IMR-90 (cell line): Measurements from ENCODE around the gene UGGT2. TPM values are rescaled to one million over a fixed set of nuclear protein-coding genes. Genes with fewer than 3 reads are reported as not detected.

Experiments used
- ATAC-seq: fragments of 200-7000 bp; cut with Tn5 transposase; 2 replicates; pipeline ENCODE4 v1.9.1; 2020; ENCODE audit warnings: low read depth, mild to moderate bottlenecking, moderate library complexity
- BruUV-seq: library from RNA; stranded (reverse); fragments of 400-500 nt; replicated peaks from 2 replicates; lab custom pipeline; 2021; lab: Mats Ljungman, UMichigan
- CTCF ChIA-PET: fragments of 300-600 bp; formaldehyde crosslinking; extraction: SDS; loops from one replicate; lab custom pipeline; 2021; ENCODE audit warnings: antibody characterized with exemption; lab: Yijun Ruan, JAX
- POLR2A ChIA-PET: fragments of 300-600 bp; sonication (Branson Sonifier 250); formaldehyde crosslinking; loops from one replicate; lab custom pipeline; 2022; ENCODE audit warnings: antibody characterized with exemption; ENCODE audit not compliant: unreplicated experiment; lab: Charles Lee
- DNase-seq: peaks from one replicate; pipeline ENCODE4 v3.0.0; 2013
- H2AFZ ChIP-seq: replicated peaks from 2 replicates; pipeline ENCODE3; 2013; ENCODE audit warnings: low read length, mild to moderate bottlenecking; ENCODE audit not compliant: poor library complexity
- H2AK5ac ChIP-seq: 2 replicates; pipeline ENCODE4 v1.6.1; 2013; ENCODE audit warnings: low read depth, low read length, inconsistent platforms
- H2AK9ac ChIP-seq: replicated peaks from 2 replicates; pipeline ENCODE3; 2013; ENCODE audit warnings: mild to moderate bottlenecking, low read depth, low read length, moderate library complexity; ENCODE audit not compliant: poor library complexity
- H2BK120ac ChIP-seq: 2 replicates; pipeline ENCODE4 v1.6.1; 2013; ENCODE audit warnings: low read depth, low read length, inconsistent platforms
- H2BK15ac ChIP-seq: 3 replicates; pipeline ENCODE4 v1.6.1; 2013; ENCODE audit warnings: low read depth, low read length, inconsistent platforms
- H2BK20ac ChIP-seq: 2 replicates; pipeline ENCODE4 v1.6.1; 2013; ENCODE audit warnings: low read depth, mild to moderate bottlenecking, inconsistent platforms, low read length, moderate library complexity
- H2BK5ac ChIP-seq: 2 replicates; pipeline ENCODE4 v1.6.1; 2013; ENCODE audit warnings: mild to moderate bottlenecking, low read depth, low read length, inconsistent platforms; ENCODE audit not compliant: poor library complexity, severe bottlenecking
- H3K14ac ChIP-seq: replicated peaks from 2 replicates; pipeline ENCODE4 v1.6.1; 2013; ENCODE audit warnings: low read depth, low read length, inconsistent platforms
- H3K18ac ChIP-seq: 2 replicates; pipeline ENCODE4 v1.6.1; 2013; ENCODE audit warnings: low read depth, low read length, control low read depth
- H3K23ac ChIP-seq: 2 replicates; pipeline ENCODE4 v1.6.1; 2013; ENCODE audit warnings: low read depth, low read length, inconsistent platforms
- H3K27ac ChIP-seq: 2 replicates; pipeline ENCODE4 v1.5.1; 2013; ENCODE audit warnings: mild to moderate bottlenecking, control low read depth, low read length; ENCODE audit not compliant: insufficient read depth
- H3K27me3 ChIP-seq: 2 replicates; pipeline ENCODE4 v1.6.1; 2013; ENCODE audit warnings: low read length; ENCODE audit not compliant: control insufficient read depth, insufficient read depth
- H3K36me3 ChIP-seq: 2 replicates; pipeline ENCODE4 v1.6.1; 2013; ENCODE audit warnings: low read length, mixed read lengths; ENCODE audit not compliant: control insufficient read depth, insufficient read depth
- H3K4ac ChIP-seq: 2 replicates; pipeline ENCODE4 v1.6.1; 2013; ENCODE audit warnings: low read depth, low read length, inconsistent platforms
- H3K4me1 ChIP-seq: 2 replicates; pipeline ENCODE4 v1.6.1; 2013; ENCODE audit warnings: low read length, mixed read lengths; ENCODE audit not compliant: control insufficient read depth, insufficient read depth
- H3K4me2 ChIP-seq: 2 replicates; pipeline ENCODE4 v1.6.1; 2013; ENCODE audit warnings: low read depth, mild to moderate bottlenecking, control low read depth, low read length, moderate library complexity
- H3K4me3 ChIP-seq: 2 replicates; pipeline ENCODE4 v1.5.1; 2013; ENCODE audit warnings: low read depth, mild to moderate bottlenecking, control low read depth, low read length, moderate library complexity; ENCODE audit not compliant: insufficient read depth
- H3K56ac ChIP-seq: 2 replicates; pipeline ENCODE4 v1.6.1; 2013; ENCODE audit warnings: low read length, inconsistent platforms; ENCODE audit not compliant: insufficient read depth; ENCODE audit errors: extremely low read depth
- H3K79me1 ChIP-seq, 2 experiments: 2 replicates each; pipeline ENCODE4 v1.6.1; 2013; ENCODE audit warnings: low read length in 2 of 2, inconsistent platforms in 1 of 2, low read depth in 1 of 2
- H3K9ac ChIP-seq: 2 replicates; pipeline ENCODE4 v1.6.1; 2013; ENCODE audit warnings: low read depth, low read length, control low read depth
- H3K9me1 ChIP-seq: 2 replicates; pipeline ENCODE4 v1.6.1; 2013; ENCODE audit warnings: low read length, inconsistent platforms; ENCODE audit not compliant: insufficient read depth
- H3K9me3 ChIP-seq: 2 replicates; pipeline ENCODE4 v1.6.1; 2013; ENCODE audit warnings: low read length; ENCODE audit not compliant: control insufficient read depth, insufficient read depth
- H4K20me1 ChIP-seq: 2 replicates; pipeline ENCODE4 v1.6.1; 2013; ENCODE audit warnings: low read length, inconsistent platforms; ENCODE audit not compliant: insufficient read depth
- H4K5ac ChIP-seq: 2 replicates; pipeline ENCODE4 v1.6.1; 2013; ENCODE audit warnings: mild to moderate bottlenecking, low read depth, low read length, control low read depth
- H4K8ac ChIP-seq, 2 experiments: 2 replicates each; pipeline ENCODE4 v1.6.1; 2013; ENCODE audit warnings: low read depth in 2 of 2, low read length in 2 of 2, control low read depth in 1 of 2, inconsistent platforms in 1 of 2
- H4K91ac ChIP-seq: 2 replicates; pipeline ENCODE4 v1.6.1; 2013; ENCODE audit warnings: low read depth, low read length, inconsistent platforms; ENCODE audit not compliant: insufficient read depth
- BHLHE40 ChIP-seq: fragments of 150-350 bp; IDR thresholded peaks from 2 replicates; pipeline ENCODE4 v1.6.1; 2016; ENCODE audit warnings: mild to moderate bottlenecking, low read depth, low read length
- CEBPB ChIP-seq: IDR thresholded peaks from 2 replicates; pipeline ENCODE4 v1.6.1; 2012; ENCODE audit warnings: low read depth, low read length, improper control_type of control experiment
- MAFK ChIP-seq: IDR thresholded peaks from 2 replicates; pipeline ENCODE4 v1.6.1; 2012; ENCODE audit warnings: low read depth, low read length, improper control_type of control experiment
- RAD21 ChIP-seq: IDR thresholded peaks from 2 replicates; pipeline ENCODE4 v1.6.1; 2012; ENCODE audit warnings: low read length, improper control_type of control experiment
- WGBS, 2 experiments: methylation state at CpG; one replicate each; pipeline versions ENCODE4 v1.1.5 to v1.1.7; 2013; ENCODE audit warnings: missing lambda C conversion rate in 2 of 2; ENCODE audit not compliant: insufficient read length in 1 of 2; ENCODE audit errors: extremely low coverage in 2 of 2; 5-methylcytosine and 5-hydroxymethylcytosine counted together
- dilution Hi-C: fragments of 300-500 bp; cut with HindIII; formaldehyde crosslinking; loops from one replicate; pipeline ENCODE4 v1.14.3; 2018; ENCODE audit warnings: low sequenced_read_pairs; ENCODE audit not compliant: unreplicated experiment
- in situ Hi-C: fragments of 300-500 bp; cut with MboI; formaldehyde crosslinking; loops from 3 replicates; pipeline ENCODE4 v1.14.3; 2019; ENCODE audit warnings: low sequenced_read_pairs, inconsistent platforms, mixed read lengths
- intact Hi-C: fragments of 100-400 bp; cut with micrococcal nuclease; formaldehyde crosslinking; loops from 2 replicates; pipeline ENCODE4 v1.10.0; 2022
- polyA plus RNA-seq, 3 experiments: library from polyadenylated mRNA; depleted of rRNA; stranded (reverse); fragments of >200 nt; gene quantifications; 2 replicates each; pipeline ENCODE4 v1.2.3, GENCODE V29; 2012; ENCODE audit warnings: low replicate concordance in 1 of 3
- total RNA-seq: library from RNA; depleted of rRNA; stranded (reverse); fragments of >200 nt; gene quantifications from 2 replicates; pipeline ENCODE4 v1.2.3, GENCODE V29; 2012

UGGT2 gene
- total and polyA plus RNA-seq, 2 of the 4 experiments (the other 2 are of a cell fraction): 21.4 to 40.1 TPM

DNA sequence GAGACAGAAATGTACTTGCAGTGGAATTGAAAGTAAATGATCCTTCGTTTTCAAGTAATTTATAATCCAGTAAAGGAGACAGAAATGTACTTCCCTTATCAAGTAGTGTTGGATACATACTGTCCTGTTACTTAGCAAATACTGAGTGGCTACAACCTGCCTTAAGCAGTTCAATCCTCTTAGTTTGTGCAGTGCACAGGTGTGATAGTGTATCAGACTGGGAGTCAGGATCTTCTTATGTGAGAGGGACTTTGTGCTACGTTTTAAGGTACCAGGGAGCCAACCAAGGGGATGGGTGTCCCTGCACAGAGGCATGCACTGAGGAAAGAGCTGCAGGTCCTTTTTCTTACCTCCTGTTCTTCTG, 265.1 kb downstream of the UGGT2 start:
- Histone ChIP-seq H3K14ac (no peak overlapping the region), H3K4me2 (no peak overlapping the region), H3K27ac (no peak overlapping the region), H3K18ac (no peak overlapping the region), H2BK5ac (no peak overlapping the region), H3K9me1 (peaks cover 6% of the 10 kb centered on the region), H3K27me3 (no peaks in the 10 kb centered on the region), H2AK9ac (no peak overlapping the region), H2AK5ac (no peak overlapping the region), H3K79me1 (peaks cover 0 to 21% of the 10 kb centered on the region in 2 experiments; a peak in 3 of 4 replicates), H4K5ac (no peak overlapping the region), H2AFZ (no peak overlapping the region), H3K4me1 (peaks cover 10% of the 10 kb centered on the region), H3K56ac (no peak overlapping the region), H3K4me3 (no peak overlapping the region), H2BK15ac (no peak overlapping the region), H4K20me1 (peaks cover 12% of the 10 kb centered on the region; the same call in 1 of the 2 replicates), H3K23ac (no peak overlapping the region), H4K8ac (no peak overlapping the region), H3K9ac (no peak overlapping the region), H3K36me3 (peaks cover 16% of the 10 kb centered on the region), H2BK120ac (no peak overlapping the region), H4K91ac (no peak overlapping the region), H3K4ac (no peak overlapping the region), H3K9me3 (no peaks in the 10 kb centered on the region), H2BK20ac (no peak overlapping the region)
- TF ChIP-seq MAFK: no peak
- TF ChIP-seq RAD21: no peak
- no peak for TF ChIP-seq BHLHE40
- no peak for TF ChIP-seq CEBPB
- ChIA-PET CTCF (interaction anchor here (0.8 kb wide), 1 partner anchor 18 kb away, joined by 5 read pairs; no protein-coding TSS in a partner anchor), POLR2A (no interaction called here)
- WGBS, 2 experiments: no CpG with 5 or more reads among the region's 2 CpGs
- intact Hi-C loops: no loop called here
- dilution Hi-C loops: no loop called here
- ATAC-seq (no peak), DNase-seq (no peak)
- no TSS peak for BruUV-seq
- in situ Hi-C loops: no loop called here
